Measurements from ENCODE around the gene SAG.
A peak's percentile ranks its signal among the peaks of the same experiment; 100 is the strongest.

Gene SAG

GRCh38 chr2:233384015-233384414, 76.4 kb downstream of the SAG start:
- DNase-seq, result no peak

GRCh38 chr2:233384811-233385488, 77.3 kb downstream of the SAG start:
- DNase-seq, result no peak

GRCh38 chr2:233385489-233386044, 78.0 kb downstream of the SAG start:
- DNase-seq, result peak; percentile 25

GRCh38 chr2:233386382-233387041, 78.9 kb downstream of the SAG start:
- no peak for DNase-seq

GRCh38 chr2:233387225-233387624, 79.6 kb downstream of the SAG start:
- DNase-seq, result no peak

GRCh38 chr2:233387667-233388528, 80.3 kb downstream of the SAG start:
- no peak for DNase-seq

GRCh38 chr2:233389601-233390125, 82.0 kb downstream of the SAG start:
- no peak for DNase-seq

- no peak for DNase-seq
Observed at GRCh38 chr2:233395687-233396086, 88.1 kb downstream of the SAG start.

Measured in effector CD8-positive, alpha-beta T cell (primary cell).